PFSK-1 (cell line): ENCODE measurements around the gene PIGBOS1.

Source experiments
- FOXP2 ChIP-seq: optimal IDR thresholded peaks from 2 replicates; pipeline ENCODE3; 2011; ENCODE audit warnings: borderline replicate concordance, control low read depth, inconsistent platforms; ENCODE audit not compliant: insufficient read depth; ENCODE audit errors: extremely low read length, extremely low read depth
- POLR2AphosphoS5 ChIP-seq: IDR thresholded peaks from 2 replicates; pipeline ENCODE4 v1.6.1; 2012; ENCODE audit warnings: low read depth, mild to moderate bottlenecking, control low read depth, low read length, moderate library complexity
- REST ChIP-seq, 2 experiments: IDR thresholded peaks; 2 replicates each; pipeline versions ENCODE4 v1.6.1 to v1.8.0; 2011 to 2012; ENCODE audit warnings: low read depth in 2 of 2, low read length in 2 of 2, control low read depth in 1 of 2, inconsistent platforms in 1 of 2, mild to moderate bottlenecking in 1 of 2, moderate library complexity in 1 of 2; ENCODE audit not compliant: insufficient read depth in 1 of 2
- SIN3A ChIP-seq: IDR thresholded peaks from 2 replicates; pipeline ENCODE4 v1.6.1; 2012; ENCODE audit warnings: mild to moderate bottlenecking, low read length, moderate library complexity, borderline replicate concordance; ENCODE audit not compliant: insufficient read depth
- TAF1 ChIP-seq: IDR thresholded peaks from 2 replicates; pipeline ENCODE4 v1.6.1; 2012; ENCODE audit warnings: low read length, control low read depth, borderline replicate concordance; ENCODE audit not compliant: insufficient read depth

PIGBOS1 gene

DNA sequence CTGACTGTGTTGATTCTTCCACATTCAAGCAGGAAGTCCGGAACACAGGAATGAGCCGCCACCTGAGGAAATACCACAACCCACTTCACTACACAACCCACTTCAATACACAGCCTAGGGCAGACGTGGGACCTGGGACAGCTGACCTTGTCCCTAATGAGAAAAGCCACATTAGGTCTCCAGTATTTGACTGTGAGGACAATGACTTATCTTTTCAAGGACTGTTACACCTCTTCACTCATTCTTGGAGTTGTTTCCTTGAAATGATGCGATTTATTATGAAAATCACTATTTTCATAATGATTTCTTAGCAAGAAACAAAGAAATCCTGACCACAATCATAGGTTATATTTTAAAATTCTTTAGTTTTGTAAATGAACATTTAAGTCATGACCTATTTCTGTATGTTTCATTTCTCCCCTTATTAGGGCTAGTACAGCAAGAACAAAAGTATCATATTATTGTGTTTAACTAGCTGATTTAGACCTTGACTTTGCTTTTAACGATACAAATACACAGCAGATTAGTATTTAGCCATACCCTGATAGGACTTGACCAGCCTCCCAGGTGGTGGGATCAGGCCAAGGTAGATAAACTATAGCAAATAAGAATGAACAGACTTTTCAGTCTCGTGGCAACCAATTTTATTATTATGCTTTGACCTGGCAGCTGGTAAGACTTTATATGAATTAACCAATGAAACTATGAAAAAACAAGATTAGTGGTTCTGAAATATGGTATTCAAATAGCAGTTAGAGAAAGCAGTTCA is 35.4 kb downstream of the PIGBOS1 start:
- TF ChIP-seq REST (IDR thresholded peaks at IDR 0.05; ENCODE audit: insufficient read depth in 1 of 2, low read depth in 2 of 2, low read length in 2 of 2) (no peak), TAF1 (no peak), FOXP2 (no peak), POLR2AphosphoS5 (no peak), SIN3A (no peak)

GRCh38 chr15:55282284-55282833 is 36.6 kb downstream of the PIGBOS1 start:
- TF ChIP-seq SIN3A: no peak
- TF ChIP-seq TAF1: no peak
- no peak for TF ChIP-seq POLR2AphosphoS5
- TF ChIP-seq REST (IDR thresholded peaks at IDR 0.05; ENCODE audit: insufficient read depth in 1 of 2, low read depth in 2 of 2, low read length in 2 of 2): no peak
- no peak for TF ChIP-seq FOXP2

DNA sequence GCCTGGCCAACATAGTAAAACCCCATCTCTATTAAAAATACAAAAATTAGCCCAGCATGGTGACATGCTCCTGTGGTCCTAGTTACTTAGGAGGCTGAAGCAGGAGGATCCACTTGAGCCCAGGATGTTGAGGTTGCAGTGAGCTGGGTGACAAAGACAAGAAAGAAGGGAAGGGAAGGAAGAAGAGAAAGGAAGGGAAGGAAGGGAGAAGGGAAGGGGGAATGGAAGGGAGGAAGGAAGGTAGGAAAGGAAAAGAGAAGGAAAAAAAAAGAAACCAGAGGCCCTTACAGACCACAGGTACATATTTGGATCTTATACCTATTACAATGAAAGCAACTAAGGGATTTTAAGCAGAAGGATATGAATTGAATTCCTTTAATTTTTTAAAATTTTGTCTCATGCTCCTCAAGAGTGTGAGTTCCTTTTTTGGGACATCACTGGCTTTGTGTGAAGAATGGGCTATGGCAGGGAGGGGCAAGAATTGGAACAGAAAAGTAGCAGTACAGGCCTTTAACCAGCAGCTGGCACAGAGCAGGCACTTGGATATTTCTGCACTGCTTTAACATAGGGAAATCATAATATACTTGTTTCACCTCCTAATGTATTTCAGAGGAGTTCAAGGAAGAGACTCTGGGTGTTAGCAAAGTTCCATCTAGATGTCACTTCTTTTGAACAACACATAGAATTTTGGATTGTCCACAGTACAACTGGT is 37.2 kb downstream of the PIGBOS1 start:
- TF ChIP-seq TAF1: no peak
- TF ChIP-seq FOXP2: no peak
- no peak for TF ChIP-seq SIN3A
- no peak for TF ChIP-seq POLR2AphosphoS5
- TF ChIP-seq REST (IDR thresholded peaks at IDR 0.05; ENCODE audit: insufficient read depth in 1 of 2, low read depth in 2 of 2, low read length in 2 of 2): no peak

GRCh38 chr15:55279746-55280351 is 39.1 kb downstream of the PIGBOS1 start:
- TF ChIP-seq REST (IDR thresholded peaks at IDR 0.05; ENCODE audit: insufficient read depth in 1 of 2, low read depth in 2 of 2, low read length in 2 of 2) (no peak), POLR2AphosphoS5 (no peak), FOXP2 (no peak), TAF1 (no peak), SIN3A (no peak)
